IMR-90 (cell line): ENCODE data around the gene FLYWCH1. TPM values are rescaled to one million over a fixed set of nuclear protein-coding genes. Genes with fewer than 3 reads are reported as not detected.

ENCODE experiments used
- ATAC-seq: fragments of 200-7000 bp; cut with Tn5 transposase; 2 replicates; pipeline ENCODE4 v1.9.1; 2020; ENCODE audit warnings: low read depth, mild to moderate bottlenecking, moderate library complexity
- BruUV-seq: library from RNA; stranded (reverse); fragments of 400-500 nt; replicated peaks from 2 replicates; lab custom pipeline; 2021; lab: Mats Ljungman, UMichigan
- CTCF ChIA-PET: fragments of 300-600 bp; formaldehyde crosslinking; extraction: SDS; loops from one replicate; lab custom pipeline; 2021; ENCODE audit warnings: antibody characterized with exemption; lab: Yijun Ruan, JAX
- POLR2A ChIA-PET: fragments of 300-600 bp; sonication (Branson Sonifier 250); formaldehyde crosslinking; loops from one replicate; lab custom pipeline; 2022; ENCODE audit warnings: antibody characterized with exemption; ENCODE audit not compliant: unreplicated experiment; lab: Charles Lee
- DNase-seq: peaks from one replicate; pipeline ENCODE4 v3.0.0; 2013
- H2AFZ ChIP-seq: replicated peaks from 2 replicates; pipeline ENCODE3; 2013; ENCODE audit warnings: low read length, mild to moderate bottlenecking; ENCODE audit not compliant: poor library complexity
- H2AK5ac ChIP-seq: 2 replicates; pipeline ENCODE4 v1.6.1; 2013; ENCODE audit warnings: low read depth, low read length, inconsistent platforms
- H2AK9ac ChIP-seq: replicated peaks from 2 replicates; pipeline ENCODE3; 2013; ENCODE audit warnings: mild to moderate bottlenecking, low read depth, low read length, moderate library complexity; ENCODE audit not compliant: poor library complexity
- H2BK120ac ChIP-seq: 2 replicates; pipeline ENCODE4 v1.6.1; 2013; ENCODE audit warnings: low read depth, low read length, inconsistent platforms
- H2BK15ac ChIP-seq: 3 replicates; pipeline ENCODE4 v1.6.1; 2013; ENCODE audit warnings: low read depth, low read length, inconsistent platforms
- H2BK20ac ChIP-seq: 2 replicates; pipeline ENCODE4 v1.6.1; 2013; ENCODE audit warnings: low read depth, mild to moderate bottlenecking, inconsistent platforms, low read length, moderate library complexity
- H2BK5ac ChIP-seq: 2 replicates; pipeline ENCODE4 v1.6.1; 2013; ENCODE audit warnings: mild to moderate bottlenecking, low read depth, low read length, inconsistent platforms; ENCODE audit not compliant: poor library complexity, severe bottlenecking
- H3K14ac ChIP-seq: replicated peaks from 2 replicates; pipeline ENCODE4 v1.6.1; 2013; ENCODE audit warnings: low read depth, low read length, inconsistent platforms
- H3K18ac ChIP-seq: 2 replicates; pipeline ENCODE4 v1.6.1; 2013; ENCODE audit warnings: low read depth, low read length, control low read depth
- H3K23ac ChIP-seq: 2 replicates; pipeline ENCODE4 v1.6.1; 2013; ENCODE audit warnings: low read depth, low read length, inconsistent platforms
- H3K27ac ChIP-seq: 2 replicates; pipeline ENCODE4 v1.5.1; 2013; ENCODE audit warnings: mild to moderate bottlenecking, control low read depth, low read length; ENCODE audit not compliant: insufficient read depth
- H3K27me3 ChIP-seq: 2 replicates; pipeline ENCODE4 v1.6.1; 2013; ENCODE audit warnings: low read length; ENCODE audit not compliant: control insufficient read depth, insufficient read depth
- H3K36me3 ChIP-seq: 2 replicates; pipeline ENCODE4 v1.6.1; 2013; ENCODE audit warnings: low read length, mixed read lengths; ENCODE audit not compliant: control insufficient read depth, insufficient read depth
- H3K4ac ChIP-seq: 2 replicates; pipeline ENCODE4 v1.6.1; 2013; ENCODE audit warnings: low read depth, low read length, inconsistent platforms
- H3K4me1 ChIP-seq: 2 replicates; pipeline ENCODE4 v1.6.1; 2013; ENCODE audit warnings: low read length, mixed read lengths; ENCODE audit not compliant: control insufficient read depth, insufficient read depth
- H3K4me2 ChIP-seq: 2 replicates; pipeline ENCODE4 v1.6.1; 2013; ENCODE audit warnings: low read depth, mild to moderate bottlenecking, control low read depth, low read length, moderate library complexity
- H3K4me3 ChIP-seq: 2 replicates; pipeline ENCODE4 v1.5.1; 2013; ENCODE audit warnings: low read depth, mild to moderate bottlenecking, control low read depth, low read length, moderate library complexity; ENCODE audit not compliant: insufficient read depth
- H3K56ac ChIP-seq: 2 replicates; pipeline ENCODE4 v1.6.1; 2013; ENCODE audit warnings: low read length, inconsistent platforms; ENCODE audit not compliant: insufficient read depth; ENCODE audit errors: extremely low read depth
- H3K79me1 ChIP-seq, 2 experiments: 2 replicates each; pipeline ENCODE4 v1.6.1; 2013; ENCODE audit warnings: low read length in 2 of 2, inconsistent platforms in 1 of 2, low read depth in 1 of 2
- H3K9ac ChIP-seq: 2 replicates; pipeline ENCODE4 v1.6.1; 2013; ENCODE audit warnings: low read depth, low read length, control low read depth
- H3K9me1 ChIP-seq: 2 replicates; pipeline ENCODE4 v1.6.1; 2013; ENCODE audit warnings: low read length, inconsistent platforms; ENCODE audit not compliant: insufficient read depth
- H3K9me3 ChIP-seq: 2 replicates; pipeline ENCODE4 v1.6.1; 2013; ENCODE audit warnings: low read length; ENCODE audit not compliant: control insufficient read depth, insufficient read depth
- H4K20me1 ChIP-seq: 2 replicates; pipeline ENCODE4 v1.6.1; 2013; ENCODE audit warnings: low read length, inconsistent platforms; ENCODE audit not compliant: insufficient read depth
- H4K5ac ChIP-seq: 2 replicates; pipeline ENCODE4 v1.6.1; 2013; ENCODE audit warnings: mild to moderate bottlenecking, low read depth, low read length, control low read depth
- H4K8ac ChIP-seq, 2 experiments: 2 replicates each; pipeline ENCODE4 v1.6.1; 2013; ENCODE audit warnings: low read depth in 2 of 2, low read length in 2 of 2, control low read depth in 1 of 2, inconsistent platforms in 1 of 2
- H4K91ac ChIP-seq: 2 replicates; pipeline ENCODE4 v1.6.1; 2013; ENCODE audit warnings: low read depth, low read length, inconsistent platforms; ENCODE audit not compliant: insufficient read depth
- CEBPB ChIP-seq: IDR thresholded peaks from 2 replicates; pipeline ENCODE4 v1.6.1; 2012; ENCODE audit warnings: low read depth, low read length, improper control_type of control experiment
- CHD1 ChIP-seq: IDR thresholded peaks from 2 replicates; pipeline ENCODE4 v1.6.1; 2012; ENCODE audit warnings: low read depth, low read length, improper control_type of control experiment
- MAFK ChIP-seq: IDR thresholded peaks from 2 replicates; pipeline ENCODE4 v1.6.1; 2012; ENCODE audit warnings: low read depth, low read length, improper control_type of control experiment
- MAZ ChIP-seq: IDR thresholded peaks from 2 replicates; pipeline ENCODE4 v1.6.1; 2012; ENCODE audit warnings: low read depth, mild to moderate bottlenecking, low read length, improper control_type of control experiment, moderate library complexity, borderline replicate concordance
- NFE2L2 ChIP-seq: fragments of 150-350 bp; IDR thresholded peaks from 2 replicates; pipeline ENCODE4 v1.6.1; 2016; ENCODE audit warnings: low read depth, mild to moderate bottlenecking, low read length
- whole genome bisulfite sequencing, 2 experiments: methylation state at CpG; one replicate each; pipeline versions ENCODE4 v1.1.5 to v1.1.7; 2013; ENCODE audit warnings: missing lambda C conversion rate in 2 of 2; ENCODE audit not compliant: insufficient read length in 1 of 2; ENCODE audit errors: extremely low coverage in 2 of 2; 5-methylcytosine and 5-hydroxymethylcytosine counted together
- dilution Hi-C: fragments of 300-500 bp; cut with HindIII; formaldehyde crosslinking; loops from one replicate; pipeline ENCODE4 v1.14.3; 2018; ENCODE audit warnings: low sequenced_read_pairs; ENCODE audit not compliant: unreplicated experiment
- in situ Hi-C: fragments of 300-500 bp; cut with MboI; formaldehyde crosslinking; loops from 3 replicates; pipeline ENCODE4 v1.14.3; 2019; ENCODE audit warnings: low sequenced_read_pairs, inconsistent platforms, mixed read lengths
- intact Hi-C: fragments of 100-400 bp; cut with micrococcal nuclease; formaldehyde crosslinking; loops from 2 replicates; pipeline ENCODE4 v1.10.0; 2022
- polyA plus RNA-seq, 3 experiments: library from polyadenylated mRNA; depleted of rRNA; stranded (reverse); fragments of >200 nt; gene quantifications; 2 replicates each; pipeline ENCODE4 v1.2.3, GENCODE V29; 2012; ENCODE audit warnings: low replicate concordance in 1 of 3
- total RNA-seq: library from RNA; depleted of rRNA; stranded (reverse); fragments of >200 nt; gene quantifications from 2 replicates; pipeline ENCODE4 v1.2.3, GENCODE V29; 2012

FLYWCH1 gene
- total and polyA plus RNA-seq, 2 of the 4 experiments (the other 2 are of a cell fraction), result 14.3 to 25.2 TPM

- WGBS, 2 experiments, result 100% methylated on average over 2 of the region's 7 CpGs; no CpG with 5 or more reads in 1 of the 2 experiments
- no peak overlapping the region for H2AK9ac ChIP-seq
- H3K79me1 ChIP-seq, result peaks cover 8 to 38% of the 10 kb centered on the region in 2 experiments
- BruUV-seq, result no TSS peak
- no peak overlapping the region for H2BK15ac ChIP-seq
- peak overlapping the region; percentile 4; the same call in 1 of the 2 replicates for H3K9ac ChIP-seq
- H2BK120ac ChIP-seq, result no peak overlapping the region
- no peak overlapping the region for H3K4me3 ChIP-seq
- no peak overlapping the region for H2BK5ac ChIP-seq
- H3K23ac ChIP-seq, result peak overlapping the region; percentile 24; the same call in 1 of the 2 replicates
- peaks cover 12% of the 10 kb centered on the region for H3K36me3 ChIP-seq
- peaks cover 6% of the 10 kb centered on the region for H3K4me1 ChIP-seq
- no peaks in the 10 kb centered on the region for H3K9me3 ChIP-seq
- no peak overlapping the region for H4K8ac ChIP-seq
- TF ChIP-seq NFE2L2, result no peak
- TF ChIP-seq CHD1, result no peak
- TF ChIP-seq MAZ, result no peak
- TF ChIP-seq CEBPB, result no peak
- TF ChIP-seq MAFK, result no peak
- H4K5ac ChIP-seq, result no peak overlapping the region
- peaks cover 10% of the 10 kb centered on the region; the same call in 1 of the 2 replicates for H4K20me1 ChIP-seq
- no peak overlapping the region for H2BK20ac ChIP-seq
- no peak overlapping the region for H3K18ac ChIP-seq
- no peak overlapping the region for H3K27ac ChIP-seq
- POLR2A ChIA-PET, result no interaction called here
- ATAC-seq (no peak), DNase-seq (no peak)
- H3K4me2 ChIP-seq, result peak overlapping the region; percentile 81; the same call in 1 of the 2 replicates
- H4K91ac ChIP-seq, result no peak overlapping the region
- dilution Hi-C loops (no loop called here), in situ Hi-C loops (loop anchor here (10.0 kb wide), 1 partner anchor 79 kb away; the partner anchor contains the start of gene ZG16B), intact Hi-C loops (no loop called here)
- peaks cover 3% of the 10 kb centered on the region; the same call in 1 of the 2 replicates for H3K9me1 ChIP-seq
- H2AK5ac ChIP-seq, result peak overlapping the region; percentile 31; the same call in 1 of the 2 replicates
- no peak overlapping the region for H2AFZ ChIP-seq
- H3K27me3 ChIP-seq, result no peaks in the 10 kb centered on the region
- no peak overlapping the region for H3K14ac ChIP-seq
- H3K56ac ChIP-seq, result no peak overlapping the region
- H3K4ac ChIP-seq, result no peak overlapping the region
- CTCF ChIA-PET, result interaction anchor here (0.6 kb wide), 1 partner anchor 13 kb away, joined by 3 read pairs; no protein-coding TSS in a partner anchor
Measured at GRCh38 chr16:2913603-2914002, 1.9 kb downstream of the FLYWCH1 start.
